IPS-18c (cell line): Measurements from ENCODE around the gene CDH23.

Experiments used
- H3K4me3 ChIP-seq: 2 replicates; pipeline ENCODE4 v1.7.0; 2013; ENCODE audit warnings: low read depth, mild to moderate bottlenecking, low read length, moderate library complexity; ENCODE audit not compliant: insufficient read depth
- H3K9me3 ChIP-seq: one replicate; pipeline ENCODE4 v1.6.1; 2013; ENCODE audit warnings: mild to moderate bottlenecking, low read length, moderate library complexity; ENCODE audit not compliant: control insufficient read depth, insufficient read depth

Gene CDH23

DNA sequence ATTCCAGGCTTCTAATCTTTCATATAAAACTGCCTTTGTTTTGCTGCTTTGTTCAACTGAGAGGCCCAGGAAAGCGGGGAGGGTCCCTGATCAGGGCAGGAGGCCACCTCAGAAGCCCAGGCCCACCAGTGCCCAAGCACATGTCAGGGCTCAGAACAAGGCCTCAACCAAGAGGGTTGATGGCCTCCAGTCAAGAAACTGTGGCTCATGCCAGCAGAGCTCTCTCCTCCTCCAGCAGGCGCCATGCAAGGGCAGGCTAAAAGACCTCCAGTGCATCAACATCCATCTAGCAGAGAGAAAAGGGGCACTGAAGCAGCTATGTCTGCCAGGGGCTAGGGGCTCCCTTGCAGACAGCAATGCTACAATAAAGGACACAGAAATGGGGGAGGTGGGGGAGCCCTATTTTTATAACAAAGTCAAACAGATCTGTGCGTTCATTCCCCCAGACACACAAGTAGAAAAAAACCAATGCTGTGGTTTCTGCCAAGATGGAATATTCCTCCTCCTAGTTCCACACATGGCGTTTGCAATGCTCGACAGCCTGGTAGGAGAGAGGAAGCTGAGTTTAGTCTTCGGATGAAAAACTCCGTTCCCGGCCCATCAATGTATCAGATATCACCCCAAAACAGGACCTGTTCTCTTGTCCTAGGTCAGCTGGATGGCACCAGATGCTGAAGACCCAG lies 420.4 kb downstream of the CDH23 start:
- no peaks in the 10 kb centered on the region for H3K9me3 ChIP-seq
- no peak overlapping the region for H3K4me3 ChIP-seq

DNA sequence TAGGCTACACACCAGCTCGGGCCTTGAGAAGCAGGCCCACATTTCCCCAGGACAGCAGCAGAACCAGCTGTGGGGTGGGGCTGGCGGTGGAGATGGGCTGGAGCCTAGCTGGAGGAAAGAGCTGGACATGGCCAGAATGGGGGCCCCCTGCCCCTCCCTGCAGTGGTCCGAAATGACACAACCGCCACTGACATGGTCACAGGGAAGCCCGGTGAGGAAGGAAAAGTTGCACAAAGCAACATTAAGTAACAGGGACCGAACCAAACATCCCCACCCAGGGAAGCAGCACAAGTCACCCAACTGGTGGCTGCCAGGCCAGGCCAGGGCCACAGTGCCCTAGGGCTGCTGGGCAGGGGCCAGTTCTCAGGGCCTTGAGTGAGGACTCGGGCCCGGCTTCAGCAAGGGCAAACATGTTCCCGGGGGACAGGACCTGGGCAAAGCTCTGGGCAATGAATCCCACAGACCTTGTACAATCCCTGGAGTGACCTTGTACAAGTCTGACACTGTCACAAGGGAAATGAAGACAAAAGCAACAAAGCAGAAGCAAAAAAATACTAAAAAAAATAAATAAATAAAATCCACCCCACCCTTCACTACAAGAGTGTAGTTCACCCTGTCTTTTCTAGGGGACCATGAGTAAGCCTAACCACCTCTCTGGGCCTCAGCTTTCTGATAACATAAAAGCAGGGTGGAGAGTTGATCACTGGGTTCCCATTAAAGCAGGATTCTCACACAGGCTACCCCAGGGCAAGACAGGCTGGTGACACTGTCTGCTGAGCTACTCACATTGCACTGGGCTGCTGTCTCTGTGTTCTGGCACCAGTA lies 421.3 kb downstream of the CDH23 start:
- H3K9me3 ChIP-seq: no peaks in the 10 kb centered on the region
- no peak overlapping the region for H3K4me3 ChIP-seq

DNA sequence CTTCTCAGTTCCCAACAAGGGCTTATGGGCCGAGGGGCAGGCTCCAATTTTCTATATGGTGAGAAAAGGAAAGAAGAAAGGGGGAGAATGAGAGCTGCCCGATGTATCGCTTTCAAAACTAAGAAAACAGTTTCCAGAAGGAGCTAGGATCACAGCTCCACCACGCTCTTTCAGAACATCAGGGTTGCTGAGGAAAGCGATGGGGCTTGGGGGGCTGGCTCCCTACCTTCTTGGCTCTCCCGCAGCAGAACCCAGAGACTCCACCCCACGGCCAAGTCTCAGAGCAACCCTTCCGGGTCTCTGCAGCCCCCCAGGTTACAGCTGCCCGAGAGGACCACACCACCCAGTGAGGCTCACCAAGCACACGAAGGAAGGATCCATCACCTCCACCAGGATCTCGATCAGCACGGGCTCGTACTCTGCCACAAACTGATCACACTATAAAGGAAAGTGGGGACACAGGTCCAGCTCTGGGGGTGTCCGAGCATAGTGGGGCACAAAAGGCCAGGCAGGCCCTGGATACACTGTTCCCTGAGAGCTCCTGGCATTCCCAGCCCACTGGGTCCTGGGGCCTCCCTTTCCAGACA lies 422.0 kb downstream of the CDH23 start:
- no peaks in the 10 kb centered on the region for H3K9me3 ChIP-seq

DNA sequence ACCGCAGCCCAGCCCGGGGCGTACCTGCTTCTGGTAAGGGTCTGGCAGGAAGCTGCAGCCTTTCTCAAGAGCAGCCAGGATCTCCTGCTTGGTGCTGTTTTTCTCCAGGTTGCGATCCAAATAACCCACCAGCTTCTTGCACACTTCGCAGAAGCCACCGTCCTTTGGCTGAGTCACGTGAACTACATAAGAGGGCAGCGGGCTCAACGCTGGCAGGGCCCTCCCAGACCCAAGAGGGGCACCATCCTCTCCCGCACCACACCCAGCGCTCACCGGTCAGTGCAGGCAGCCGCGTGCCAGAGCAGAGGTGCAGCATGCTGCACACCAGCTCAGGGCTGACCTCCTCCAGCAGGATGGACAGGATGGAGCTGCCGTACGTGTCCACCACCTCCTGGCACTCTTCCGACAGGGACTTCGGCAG lies 422.7 kb downstream of the CDH23 start:
- Histone ChIP-seq H3K4me3 (no peak overlapping the region), H3K9me3 (no peaks in the 10 kb centered on the region)

More for the DNA sequence above, 422.0 kb downstream of the CDH23 start:
- no peak overlapping the region for H3K4me3 ChIP-seq

DNA sequence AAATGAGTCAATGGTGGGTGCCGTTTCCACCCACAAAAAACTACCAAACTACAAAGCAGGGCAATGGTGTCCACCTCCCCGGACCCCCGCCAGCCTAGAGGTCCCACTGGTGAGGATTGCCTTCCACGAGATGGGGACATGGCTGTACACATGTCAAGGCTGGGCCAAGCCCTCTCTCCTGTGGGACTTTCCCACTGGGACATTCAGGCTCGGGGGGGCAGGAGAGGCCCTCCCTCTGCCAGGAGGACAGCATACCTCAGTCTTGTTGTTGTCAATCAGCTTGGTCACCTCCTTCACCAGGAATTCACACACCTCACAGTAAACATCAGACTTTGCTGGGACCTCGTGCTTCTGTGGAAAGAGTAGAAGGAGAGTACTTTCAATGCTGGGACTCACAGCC lies 423.3 kb downstream of the CDH23 start:
- Histone ChIP-seq H3K4me3 (no peak overlapping the region), H3K9me3 (no peaks in the 10 kb centered on the region)

DNA sequence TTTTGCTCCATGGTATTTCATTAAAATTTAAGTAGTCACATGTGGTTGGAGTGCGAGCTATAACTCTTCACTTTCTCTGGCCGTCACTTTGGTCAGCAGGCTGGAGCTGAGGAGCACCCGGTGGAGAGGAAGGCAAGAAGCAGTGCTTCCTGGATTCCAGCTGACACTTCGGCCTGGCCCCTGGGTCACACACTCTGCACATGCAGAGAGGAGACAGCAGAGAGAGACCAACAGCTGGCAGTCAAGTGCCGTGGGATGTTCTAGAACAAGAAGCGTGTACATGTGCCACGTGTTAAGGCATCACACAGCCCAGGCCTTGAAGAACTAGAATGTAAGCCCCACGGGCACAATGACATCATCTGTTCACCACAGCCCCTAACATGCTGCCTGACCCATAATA lies 424.2 kb downstream of the CDH23 start:
- H3K4me3 ChIP-seq: no peak overlapping the region
- no peaks in the 10 kb centered on the region for H3K9me3 ChIP-seq

DNA sequence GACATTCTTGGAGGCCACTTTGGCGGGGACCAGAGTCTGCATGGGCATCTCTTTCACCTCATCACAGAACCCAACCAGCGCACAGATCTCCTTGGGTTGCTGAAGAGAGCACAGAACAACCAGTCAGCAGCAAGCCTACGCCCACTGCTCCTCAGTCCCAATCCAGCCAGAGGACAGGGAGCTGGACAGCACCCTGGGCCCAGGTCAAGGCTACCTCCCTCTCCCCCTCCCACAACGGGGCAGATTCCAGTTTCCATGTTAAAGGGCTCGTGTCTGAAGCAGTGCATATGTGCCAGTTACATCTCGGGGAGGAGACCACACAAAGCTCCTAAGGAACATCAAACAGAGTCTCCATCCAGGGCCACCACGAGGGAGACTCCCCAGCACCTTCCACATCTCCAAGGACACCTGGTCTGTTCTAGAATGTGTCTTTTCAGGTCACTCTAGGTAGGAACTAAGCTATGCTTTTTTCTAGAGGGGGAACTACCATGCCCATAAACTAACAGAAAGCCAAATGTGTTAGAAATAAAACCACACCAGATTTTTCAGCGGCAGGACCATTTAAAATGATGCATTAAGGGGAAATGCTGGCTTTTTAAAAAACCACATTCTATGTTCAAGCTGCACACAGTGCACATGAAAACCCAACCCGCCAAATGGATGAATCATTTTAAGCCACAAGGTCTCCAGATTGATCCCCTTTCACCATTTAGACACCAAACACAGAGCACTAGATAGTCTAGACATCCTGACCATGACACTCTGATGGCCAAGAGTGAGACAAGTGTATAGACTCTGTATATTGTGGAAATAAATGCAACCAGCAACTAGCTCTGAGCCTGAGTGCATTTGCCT lies 425.4 kb downstream of the CDH23 start:
- H3K9me3 ChIP-seq: no peaks in the 10 kb centered on the region

DNA sequence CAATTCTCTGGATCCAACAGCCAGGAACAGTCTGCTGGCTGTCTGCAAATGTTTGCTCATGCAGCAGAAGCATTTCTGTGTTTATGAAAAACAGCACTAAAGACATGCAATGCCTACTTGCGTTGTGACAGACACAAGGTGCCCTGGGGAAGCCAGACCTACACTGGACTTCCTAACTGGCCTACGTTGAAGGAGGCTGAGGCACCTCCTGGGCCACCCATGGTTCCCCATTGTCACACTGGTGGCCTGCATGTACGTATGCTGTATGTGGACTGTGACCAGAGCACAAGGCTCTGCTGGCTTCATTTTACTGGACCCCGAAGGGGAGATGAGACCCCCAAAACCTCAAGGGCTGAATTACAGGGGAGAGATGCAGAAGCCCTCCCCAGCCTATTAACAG lies 426.6 kb downstream of the CDH23 start:
- Histone ChIP-seq H3K4me3 (no peak overlapping the region), H3K9me3 (no peaks in the 10 kb centered on the region)

More for the DNA sequence above, 425.4 kb downstream of the CDH23 start:
- H3K4me3 ChIP-seq: no peak overlapping the region

DNA sequence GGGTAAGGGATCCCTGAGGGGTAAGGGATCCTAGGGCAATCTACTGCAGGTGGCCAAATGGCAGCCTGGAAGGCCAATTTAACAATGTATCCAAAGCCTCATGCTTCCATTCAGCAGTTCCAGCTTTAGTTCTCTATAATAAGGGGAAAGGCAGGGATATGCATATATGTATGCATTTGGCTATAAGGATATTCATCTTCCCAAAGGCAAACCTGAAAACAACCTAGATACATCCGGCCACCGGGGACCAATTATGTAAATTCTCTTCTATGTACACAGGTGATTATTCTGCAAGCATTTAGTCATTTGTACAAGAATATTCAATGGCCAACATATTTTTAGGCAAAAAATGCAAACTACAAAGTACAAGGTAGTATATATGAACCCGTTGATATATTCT lies 427.6 kb downstream of the CDH23 start:
- Histone ChIP-seq H3K9me3 (no peaks in the 10 kb centered on the region), H3K4me3 (no peak overlapping the region)

DNA sequence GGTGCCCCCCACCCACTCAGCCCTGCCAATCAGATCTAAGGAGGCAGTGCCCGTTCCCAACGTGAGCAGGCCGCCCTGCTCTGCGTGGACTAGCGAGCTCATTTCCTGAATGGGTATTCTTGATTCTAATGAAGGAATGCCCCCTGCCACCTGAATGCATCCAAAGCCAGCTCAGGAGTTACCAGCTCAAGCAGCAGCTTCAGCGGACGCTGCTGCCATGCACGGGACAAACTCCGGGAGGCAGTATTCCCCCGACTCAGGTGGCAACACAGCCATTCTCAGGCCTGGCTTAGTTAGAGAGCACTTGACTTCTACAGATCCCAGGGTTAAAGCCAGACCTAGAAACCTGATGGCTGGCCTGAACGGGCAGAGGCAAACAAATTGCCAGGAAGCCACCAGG lies 428.5 kb downstream of the CDH23 start:
- H3K4me3 ChIP-seq: no peak overlapping the region
- no peaks in the 10 kb centered on the region for H3K9me3 ChIP-seq

DNA sequence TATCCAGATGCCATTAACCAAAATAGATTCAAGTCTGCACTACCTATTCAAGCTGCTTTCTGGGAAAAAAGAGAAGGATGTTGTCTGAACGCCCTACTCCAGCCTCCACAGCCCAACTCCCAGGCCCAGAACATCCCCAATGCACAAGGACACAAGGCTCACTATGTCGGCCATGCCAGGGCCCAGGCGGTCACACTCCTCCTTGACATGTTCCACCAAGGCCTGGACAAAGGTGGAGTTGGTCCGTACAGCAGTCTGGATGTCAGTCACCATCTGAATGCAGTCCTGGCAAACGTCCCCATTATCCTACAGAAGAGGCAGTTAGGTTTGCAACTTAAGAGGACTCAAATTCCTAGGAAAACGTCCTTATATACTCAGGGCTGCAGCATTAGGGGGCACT lies 431.1 kb downstream of the CDH23 start:
- Histone ChIP-seq H3K9me3 (no peaks in the 10 kb centered on the region), H3K4me3 (no peak overlapping the region)

DNA sequence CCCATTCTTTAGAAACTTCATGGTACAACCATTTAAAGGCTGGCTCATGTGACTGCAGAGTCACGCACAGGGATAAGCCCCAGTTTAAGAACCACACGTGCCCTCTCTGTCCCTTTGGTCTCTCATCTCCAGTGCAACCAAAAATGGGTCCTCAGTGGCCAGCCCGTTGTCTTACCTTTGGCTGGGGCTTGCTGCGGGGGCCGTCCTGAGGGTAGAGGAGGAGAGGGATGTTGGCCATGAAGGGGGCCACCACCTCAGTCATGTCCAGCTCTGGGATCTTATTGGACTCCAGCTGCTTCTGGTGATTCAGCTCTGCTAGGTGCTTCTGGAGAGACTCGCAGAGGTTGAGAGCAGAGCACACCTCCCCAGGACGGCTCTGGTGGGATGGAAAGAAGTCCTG lies 432.0 kb downstream of the CDH23 start:
- Histone ChIP-seq H3K9me3 (no peaks in the 10 kb centered on the region), H3K4me3 (no peak overlapping the region)

DNA sequence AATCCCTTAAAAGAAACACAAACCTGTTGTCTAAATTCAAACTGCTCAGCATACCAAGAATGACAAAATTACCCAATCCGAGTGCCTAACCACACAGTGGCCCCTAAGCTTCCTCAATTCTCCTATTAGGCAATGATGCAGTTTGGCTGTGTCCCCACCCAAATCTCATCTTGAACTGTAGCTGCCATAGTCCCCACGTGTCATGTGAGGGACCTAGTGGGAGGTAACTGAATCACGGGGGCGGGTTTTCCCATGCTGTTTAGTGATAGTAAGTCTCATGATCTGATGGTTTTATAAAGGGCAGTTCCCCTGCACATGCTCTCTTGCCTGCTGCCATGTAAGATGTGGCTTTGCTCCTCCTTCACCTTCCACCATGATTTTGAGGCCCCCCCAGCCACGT lies 432.5 kb downstream of the CDH23 start:
- Histone ChIP-seq H3K4me3 (no peak overlapping the region), H3K9me3 (no peaks in the 10 kb centered on the region)

DNA sequence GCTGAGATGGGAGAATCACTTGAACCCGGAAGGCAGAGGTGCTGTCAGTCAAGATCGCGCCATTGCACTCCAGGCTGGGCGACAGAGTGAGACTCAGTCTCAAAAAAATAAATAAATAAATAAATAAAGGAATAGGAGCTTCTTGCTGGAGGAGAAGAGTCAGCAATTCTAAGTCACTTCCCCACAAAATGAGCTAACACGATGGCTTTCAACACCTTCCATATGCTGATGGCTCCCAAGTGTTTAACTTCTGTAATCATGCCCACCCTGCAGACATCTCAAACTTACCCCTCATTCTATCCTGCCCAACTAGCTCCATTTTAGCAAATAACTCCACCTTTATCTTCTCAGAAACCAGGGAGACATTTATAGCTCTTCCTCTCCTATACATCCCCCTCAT lies 433.2 kb downstream of the CDH23 start:
- no peak overlapping the region for H3K4me3 ChIP-seq

DNA sequence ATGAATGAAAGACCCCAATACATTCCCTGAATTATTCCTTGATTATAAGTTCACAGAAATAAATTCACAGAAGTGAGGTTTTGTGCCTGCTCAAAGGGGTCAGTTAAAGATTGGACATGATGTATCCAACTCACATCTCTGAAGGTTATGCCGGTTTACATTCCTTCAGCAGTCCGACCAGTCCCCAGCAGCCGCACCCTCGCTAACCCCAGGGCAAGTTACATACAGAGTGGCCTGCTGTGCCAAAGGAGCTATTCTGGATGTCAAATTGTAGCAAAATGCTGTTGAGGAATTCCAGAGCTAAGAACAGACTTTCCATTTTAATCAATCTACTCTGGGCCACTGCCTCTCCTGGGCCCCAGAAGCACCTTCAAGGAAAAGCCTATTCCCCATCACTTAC lies 434.0 kb downstream of the CDH23 start:
- no peaks in the 10 kb centered on the region for H3K9me3 ChIP-seq
- H3K4me3 ChIP-seq: no peak overlapping the region

More for the DNA sequence above, 433.2 kb downstream of the CDH23 start:
- H3K9me3 ChIP-seq: no peaks in the 10 kb centered on the region

DNA sequence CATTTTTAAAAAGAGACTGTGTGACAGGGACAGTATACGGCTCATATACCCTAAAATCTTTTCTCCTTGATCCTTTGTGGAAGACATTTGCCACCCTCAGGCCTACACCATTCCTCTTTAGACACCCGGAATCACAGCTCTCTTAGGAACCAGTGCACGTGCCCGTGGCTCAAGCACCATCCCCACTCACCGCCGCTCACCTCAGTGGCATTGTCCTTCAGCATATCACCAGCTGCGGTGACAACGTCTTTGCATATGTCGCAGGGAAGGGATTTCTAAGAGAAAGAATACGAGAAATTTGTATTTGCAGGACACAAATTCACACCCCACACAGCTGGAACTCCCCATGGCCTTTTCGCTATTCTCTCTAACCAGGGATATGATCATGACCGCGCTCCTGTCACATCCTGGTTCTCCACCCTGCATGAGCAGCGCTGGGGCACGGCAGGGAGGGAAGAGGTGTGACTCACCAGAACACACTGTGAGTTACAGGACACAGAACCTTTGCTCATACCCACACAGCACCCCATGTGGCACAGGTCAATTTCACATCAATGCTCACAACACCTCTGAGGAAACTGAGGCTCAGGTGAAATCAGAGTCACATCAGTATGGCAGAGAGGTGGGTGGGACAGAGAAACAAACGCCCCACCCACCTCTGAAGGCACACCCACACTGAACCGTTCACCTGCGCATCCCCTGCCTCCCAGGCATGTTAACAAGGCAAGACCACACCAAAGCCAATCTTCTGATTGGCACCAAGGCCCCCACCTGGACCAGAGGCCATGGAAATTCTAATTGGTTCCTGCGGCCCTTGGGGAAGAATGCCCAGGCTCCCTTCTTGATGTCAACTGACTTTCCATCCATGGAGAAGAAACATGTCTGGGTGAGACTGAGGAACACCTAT lies 435.2 kb downstream of the CDH23 start:
- Histone ChIP-seq H3K4me3 (no peak overlapping the region), H3K9me3 (no peaks in the 10 kb centered on the region)
